SK-N-SH (cell line): ENCODE data around the gene WDR7. TPM values are rescaled to one million over a fixed set of nuclear protein-coding genes. Genes with fewer than 3 reads are reported as not detected.

Source experiments
- CTCF ChIA-PET: fragments of 300-600, 350-600 bp; formaldehyde crosslinking; extraction: SDS; loops from one replicate; lab custom pipeline; 2021; lab: Yijun Ruan, JAX
- POLR2A ChIA-PET: fragments of 350-600 bp; sonication (Branson Sonifier 250); formaldehyde crosslinking; extraction: SDS; loops from one replicate; lab custom pipeline; 2020; ENCODE audit warnings: antibody characterized with exemption, inconsistent platforms; lab: Yijun Ruan, JAX
- DNase-seq: peaks from one replicate; pipeline ENCODE4 v3.0.0; 2012
- H2AFZ ChIP-seq: fragments of 200-600 bp; sonication (generic); 2 replicates; pipeline ENCODE4 v1.8.1; 2016; ENCODE audit warnings: antibody characterized with exemption, mild to moderate bottlenecking, low read depth
- H3F3A ChIP-seq: fragments of 200-600 bp; sonication (generic); replicated peaks from 2 replicates; pipeline ENCODE3; 2016; ENCODE audit warnings: antibody characterized with exemption, mild to moderate bottlenecking; ENCODE audit not compliant: insufficient read depth
- H3K27ac ChIP-seq, 2 experiments: fragments of 200-500 bp in 1 of 2; fragments of 200-600 bp in 1 of 2; sonication (Bioruptor generic) in 1 of 2; sonication (generic), shearing (Covaris generic) in 1 of 2; 2 replicates each; pipeline versions ENCODE4 v1.5.1 to v1.6.1; 2014 to 2016; ENCODE audit warnings: low read depth in 2 of 2, inconsistent platforms in 1 of 2, low read length in 1 of 2, mild to moderate bottlenecking in 1 of 2, mixed read lengths in 1 of 2
- H3K27me3 ChIP-seq: fragments of 200-600 bp; sonication (generic), shearing (Covaris generic); 2 replicates; pipeline ENCODE4 v1.6.1; 2016; ENCODE audit warnings: mixed run types; ENCODE audit not compliant: insufficient read depth
- H3K36me3 ChIP-seq, 2 experiments: fragments of 200-500 bp in 1 of 2; fragments of 200-600 bp in 1 of 2; sonication (Bioruptor generic) in 1 of 2; sonication (generic) in 1 of 2; replicated peaks in 1 of 2; 2 replicates each; pipeline versions ENCODE3 to v1.5.1; 2014 to 2016; ENCODE audit warnings: low read length in 1 of 2, mild to moderate bottlenecking in 1 of 2; ENCODE audit not compliant: insufficient read depth in 2 of 2, control insufficient read depth in 1 of 2
- H3K4me1 ChIP-seq, 2 experiments: fragments of 200-500 bp in 1 of 2; fragments of 200-600 bp in 1 of 2; sonication (Bioruptor generic) in 1 of 2; sonication (generic), shearing (Covaris generic) in 1 of 2; 2 replicates each; pipeline versions ENCODE4 v1.5.1 to v1.6.1; 2014 to 2016; ENCODE audit warnings: low read depth in 1 of 2, low read length in 1 of 2, mixed run types in 1 of 2; ENCODE audit not compliant: insufficient read depth in 2 of 2, control insufficient read depth in 1 of 2
- H3K4me2 ChIP-seq: fragments of 200-600 bp; sonication (generic), shearing (Covaris generic); 2 replicates; pipeline ENCODE4 v1.6.1; 2017; ENCODE audit warnings: mixed run types
- H3K4me3 ChIP-seq, 2 experiments: fragments of 200-500 bp in 1 of 2; fragments of 200-600 bp in 1 of 2; sonication (Bioruptor generic) in 1 of 2; sonication (generic), shearing (Covaris generic) in 1 of 2; 2 replicates each; pipeline versions ENCODE4 v1.5.1 to v1.8.1; 2014 to 2016; ENCODE audit warnings: low read depth in 2 of 2, inconsistent platforms in 1 of 2, low read length in 1 of 2, mild to moderate bottlenecking in 1 of 2, mixed read lengths in 1 of 2, moderate library complexity in 1 of 2
- H3K79me2 ChIP-seq: fragments of 200-600 bp; sonication (generic); 2 replicates; pipeline ENCODE4 v1.8.1; 2017; ENCODE audit warnings: mild to moderate bottlenecking; ENCODE audit not compliant: insufficient read depth
- H3K9ac ChIP-seq: fragments of 200-600 bp; sonication (generic); 2 replicates; pipeline ENCODE4 v1.6.1; 2017; ENCODE audit warnings: mixed run types
- H3K9me2 ChIP-seq: fragments of 200-600 bp; sonication (generic); 2 replicates; pipeline ENCODE4 v1.6.1; 2017; ENCODE audit warnings: mixed run types
- H3K9me3 ChIP-seq: fragments of 200-600 bp; sonication (generic); 2 replicates; pipeline ENCODE4 v1.6.1; 2017; ENCODE audit warnings: mixed run types, mild to moderate bottlenecking, moderate library complexity
- H4K20me1 ChIP-seq: fragments of 200-600 bp; sonication (generic); 2 replicates; pipeline ENCODE4 v1.6.1; 2017; ENCODE audit warnings: mild to moderate bottlenecking, mixed run types; ENCODE audit not compliant: insufficient read depth
- ELF1 ChIP-seq: IDR thresholded peaks from 2 replicates; pipeline ENCODE4 v1.4.0; 2012
- FOSL2 ChIP-seq: IDR thresholded peaks from 2 replicates; pipeline ENCODE4 v1.4.0; 2012; ENCODE audit warnings: low read depth, mild to moderate bottlenecking, moderate library complexity, borderline replicate concordance
- GABPA ChIP-seq: IDR thresholded peaks from 2 replicates; pipeline ENCODE4 v1.4.0; 2012; ENCODE audit warnings: low read depth, mild to moderate bottlenecking
- IRF3 ChIP-seq: fragments of 150-350 bp; IDR thresholded peaks from 2 replicates; pipeline ENCODE4 v1.6.1; 2016; ENCODE audit warnings: mild to moderate bottlenecking, low read depth, low read length
- JUND ChIP-seq: IDR thresholded peaks from 2 replicates; pipeline ENCODE4 v1.4.0; 2012
- MAX ChIP-seq: IDR thresholded peaks from 2 replicates; pipeline ENCODE4 v1.4.0; 2012; ENCODE audit warnings: low read depth
- NFIC ChIP-seq: IDR thresholded peaks from 2 replicates; pipeline ENCODE4 v1.4.0; 2012; ENCODE audit warnings: borderline replicate concordance
- RCOR1 ChIP-seq: fragments of 150-350 bp; IDR thresholded peaks from 2 replicates; pipeline ENCODE4 v1.6.1; 2017; ENCODE audit warnings: antibody characterized with exemption, low read length
- SIN3A ChIP-seq: IDR thresholded peaks from 2 replicates; pipeline ENCODE4 v1.6.1; 2012; ENCODE audit warnings: low read depth, mild to moderate bottlenecking, low read length, moderate library complexity, borderline replicate concordance
- TCF12 ChIP-seq: IDR thresholded peaks from 2 replicates; pipeline ENCODE4 v1.4.0; 2012
- TEAD4 ChIP-seq: IDR thresholded peaks from 2 replicates; pipeline ENCODE4 v1.4.0; 2012; ENCODE audit warnings: mild to moderate bottlenecking, borderline replicate concordance; ENCODE audit not compliant: insufficient read depth
- USF2 ChIP-seq: fragments of 150-350 bp; IDR thresholded peaks from 2 replicates; pipeline ENCODE4 v1.6.1; 2017; ENCODE audit warnings: antibody characterized with exemption, low read length, low read depth, borderline replicate concordance
- WGBS: methylation state at CpG from one replicate; pipeline ENCODE4 v1.1.6; 2017; ENCODE audit warnings: low lambda C conversion rate; 5-methylcytosine and 5-hydroxymethylcytosine counted together
- polyA plus RNA-seq, 3 experiments: library from polyadenylated mRNA; depleted of rRNA; stranded (reverse); fragments of >200 nt; gene quantifications; 2 replicates each; pipeline ENCODE4 v1.2.3, GENCODE V29; 2012

The WDR7 gene
- polyA plus RNA-seq, 1 of the 3 experiments (the other 2 are of a cell fraction), result 4.1 TPM

GRCh38 chr18:56743115-56743514 is 92.0 kb downstream of the WDR7 start:
- no peaks in the 10 kb centered on the region for H3K9me2 ChIP-seq
- H3K9me3 ChIP-seq, result no peaks in the 10 kb centered on the region
- H3K27me3 ChIP-seq, result no peaks in the 10 kb centered on the region
- H2AFZ ChIP-seq, result no peak overlapping the region
- DNase-seq, result no peak
- H3K27ac ChIP-seq, result no peak overlapping the region
- no peak overlapping the region for H3K4me2 ChIP-seq
- no peaks in the 10 kb centered on the region for H3K79me2 ChIP-seq
- 95% methylated on average over 4 of the region's 4 CpGs for WGBS
- no peaks in the 10 kb centered on the region for H3K4me1 ChIP-seq
- no peaks in the 10 kb centered on the region for H4K20me1 ChIP-seq
- no peak overlapping the region for H3K9ac ChIP-seq
- H3F3A ChIP-seq, result no peaks in the 10 kb centered on the region
- ChIA-PET POLR2A (no interaction called here), CTCF (interaction anchor here (0.6 to 1.6 kb wide), 3 partner anchors 19 to 820 kb away, joined by 3 to 5 read pairs (median 4); no protein-coding TSS in a partner anchor)
- H3K36me3 ChIP-seq, result no peaks in the 10 kb centered on the region
- TF ChIP-seq ELF1 (no peak), JUND (no peak), IRF3 (no peak), TCF12 (no peak), USF2 (no peak), TEAD4 (no peak), RCOR1 (no peak), GABPA (no peak), MAX (no peak), SIN3A (no peak)
- no peak overlapping the region for H3K4me3 ChIP-seq

- ChIA-PET CTCF (interaction anchor here (0.9 to 6.7 kb wide), 6 partner anchors 23 to 814 kb away, joined by 3 to 63 read pairs (median 4); no protein-coding TSS in a partner anchor), POLR2A (no interaction called here)
- H3K9me2 ChIP-seq, result no peaks in the 10 kb centered on the region
- H3K27ac ChIP-seq, result no peak overlapping the region
- no peaks in the 10 kb centered on the region for H3K27me3 ChIP-seq
- no peaks in the 10 kb centered on the region for H3F3A ChIP-seq
- no peaks in the 10 kb centered on the region for H3K9me3 ChIP-seq
- no peak for DNase-seq
- H3K4me2 ChIP-seq, result no peak overlapping the region
- no peaks in the 10 kb centered on the region for H3K36me3 ChIP-seq
- H3K4me1 ChIP-seq, result no peaks in the 10 kb centered on the region
- no peak overlapping the region for H3K4me3 ChIP-seq
- H2AFZ ChIP-seq, result no peak overlapping the region
- no peak for TF ChIP-seq FOSL2
- no peak for TF ChIP-seq GABPA
- no peak for TF ChIP-seq NFIC
- H4K20me1 ChIP-seq, result no peaks in the 10 kb centered on the region
- no peak overlapping the region for H3K9ac ChIP-seq
- 88% methylated on average over 1 of the region's 1 CpG for WGBS
- no peaks in the 10 kb centered on the region for H3K79me2 ChIP-seq
Observed at GRCh38 chr18:56747032-56747658, 96.0 kb downstream of the WDR7 start.
